Thoracic aorta (tissue), 2 donors: ENCODE results near the gene COLGALT1. TPM values are rescaled to one million over a fixed set of nuclear protein-coding genes. Genes with fewer than 3 reads are reported as not detected.
"Not testable (repeated sequence)": the region's sequence is repeated elsewhere in the genome, so short reads cannot be mapped to it uniquely, and the experiment has no call there.

ENCODE experiments used
- ATAC-seq: fragments of 150-250 bp; one replicate; pipeline ENCODE4 v1.8.0; 2017; ENCODE audit warnings: low read depth; ENCODE audit not compliant: insufficient number of reproducible peaks, low FRiP score
- DNase-seq: peaks from one replicate; pipeline ENCODE4 v3.0.0-alpha.2; 2020; ENCODE audit warnings: low spot score
- H3K27ac ChIP-seq, 2 donors: fragments of 200-600 bp; sonication (generic); 1 replicate in 1 of 2; 2 replicates in 1 of 2; pipeline ENCODE4 v1.5.1; 2016; ENCODE audit warnings: mild to moderate bottlenecking in 2 of 2, moderate library complexity in 2 of 2
- H3K27me3 ChIP-seq: fragments of 200-600 bp; sonication (generic); replicated peaks from 2 replicates; pipeline ENCODE4 v1.6.0; 2016; ENCODE audit warnings: mild to moderate bottlenecking; ENCODE audit not compliant: insufficient read depth
- H3K36me3 ChIP-seq: fragments of 200-600 bp; sonication (generic); one replicate; pipeline ENCODE4 v1.5.1; 2016
- H3K4me1 ChIP-seq, 2 donors: fragments of 200-600 bp; sonication (generic); 1 replicate in 1 of 2; 2 replicates in 1 of 2; pipeline versions ENCODE4 v1.5.1 to v1.6.0; 2016; ENCODE audit warnings: low read depth in 2 of 2, mild to moderate bottlenecking in 1 of 2; ENCODE audit not compliant: control insufficient read depth in 1 of 2
- H3K4me3 ChIP-seq: fragments of 200-600 bp; sonication (generic); 2 replicates; pipeline ENCODE4 v1.5.1; 2016; ENCODE audit warnings: mild to moderate bottlenecking
- H3K9me3 ChIP-seq: fragments of 200-600 bp; sonication (generic); 2 replicates; pipeline ENCODE4 v1.5.1; 2016
- total RNA-seq, 2 donors: library from RNA; depleted of rRNA; stranded (reverse); fragments of >200 nt; gene quantifications; one replicate each; pipeline versions ENCODE4 v1.1.0 to v1.2.3, GENCODE V29; 2016
- TF ChIP-seq, protein P1 (sequence below): fragments of 200-600 bp; sonication (generic); IDR thresholded peaks from one replicate; pipeline ENCODE4 v1.5.1; 2019; ENCODE audit warnings: antibody characterized with exemption

The COLGALT1 gene
- total RNA-seq, 2 donors from 2014 or later = 73.7 to 94.1 TPM

DNA sequence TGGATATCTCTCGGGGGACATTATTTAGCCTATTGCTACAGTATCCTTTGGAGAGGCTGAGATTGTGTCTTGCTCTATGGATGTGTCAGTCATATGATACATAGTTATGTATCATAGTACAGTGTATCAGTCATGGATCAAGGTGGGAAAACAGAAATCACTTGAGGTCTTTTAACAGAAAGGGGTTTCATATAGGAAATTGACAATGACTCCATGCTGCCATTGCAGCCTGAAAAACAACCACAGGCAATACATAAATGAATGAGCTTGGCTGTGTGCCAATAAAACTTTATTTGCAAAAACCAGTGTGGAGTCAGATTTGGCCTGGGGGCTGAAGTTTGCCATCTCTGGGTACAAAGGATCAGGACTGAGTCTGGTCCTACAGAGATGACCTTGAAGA lies 35.4 kb downstream of the COLGALT1 start:
- no peaks in the 10 kb centered on the region for H3K27me3 ChIP-seq
- DNase-seq (no peak), ATAC-seq (no peak)
- no peaks in the 10 kb centered on the region for H3K36me3 ChIP-seq
- TF ChIP-seq, protein P1, sequence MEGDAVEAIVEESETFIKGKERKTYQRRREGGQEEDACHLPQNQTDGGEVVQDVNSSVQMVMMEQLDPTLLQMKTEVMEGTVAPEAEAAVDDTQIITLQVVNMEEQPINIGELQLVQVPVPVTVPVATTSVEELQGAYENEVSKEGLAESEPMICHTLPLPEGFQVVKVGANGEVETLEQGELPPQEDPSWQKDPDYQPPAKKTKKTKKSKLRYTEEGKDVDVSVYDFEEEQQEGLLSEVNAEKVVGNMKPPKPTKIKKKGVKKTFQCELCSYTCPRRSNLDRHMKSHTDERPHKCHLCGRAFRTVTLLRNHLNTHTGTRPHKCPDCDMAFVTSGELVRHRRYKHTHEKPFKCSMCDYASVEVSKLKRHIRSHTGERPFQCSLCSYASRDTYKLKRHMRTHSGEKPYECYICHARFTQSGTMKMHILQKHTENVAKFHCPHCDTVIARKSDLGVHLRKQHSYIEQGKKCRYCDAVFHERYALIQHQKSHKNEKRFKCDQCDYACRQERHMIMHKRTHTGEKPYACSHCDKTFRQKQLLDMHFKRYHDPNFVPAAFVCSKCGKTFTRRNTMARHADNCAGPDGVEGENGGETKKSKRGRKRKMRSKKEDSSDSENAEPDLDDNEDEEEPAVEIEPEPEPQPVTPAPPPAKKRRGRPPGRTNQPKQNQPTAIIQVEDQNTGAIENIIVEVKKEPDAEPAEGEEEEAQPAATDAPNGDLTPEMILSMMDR = no peak
- no peak overlapping the region for H3K4me3 ChIP-seq
- no peaks in the 10 kb centered on the region for H3K9me3 ChIP-seq
- no peak overlapping the region for H3K27ac ChIP-seq
- no peaks in the 10 kb centered on the region for H3K4me1 ChIP-seq

DNA sequence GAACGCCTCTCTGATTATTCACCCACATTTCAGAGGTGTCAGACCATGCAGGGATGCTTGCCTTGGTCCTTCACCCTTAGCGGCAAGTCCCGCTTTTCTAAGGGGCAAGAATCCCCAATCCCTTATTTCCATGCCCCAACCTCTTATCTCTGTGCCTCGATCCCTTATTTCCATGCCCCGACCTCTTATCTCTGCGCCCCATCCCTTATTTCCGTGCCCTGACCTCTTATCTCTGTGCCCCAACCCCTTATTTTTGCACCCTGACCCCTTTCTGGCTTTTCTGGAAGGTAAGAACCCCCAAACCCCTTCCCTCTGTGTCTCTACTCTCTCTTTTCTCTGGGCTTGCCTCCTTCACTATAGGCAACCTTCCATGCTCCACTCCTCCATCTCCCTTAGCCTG lies 38.8 kb downstream of the COLGALT1 start:
- DNase-seq, H3K36me3 ChIP-seq, H3K4me3 ChIP-seq, ATAC-seq, H3K27ac ChIP-seq, H3K9me3 ChIP-seq, H3K27me3 ChIP-seq, H3K4me1 ChIP-seq: not testable (repeated sequence)

DNA sequence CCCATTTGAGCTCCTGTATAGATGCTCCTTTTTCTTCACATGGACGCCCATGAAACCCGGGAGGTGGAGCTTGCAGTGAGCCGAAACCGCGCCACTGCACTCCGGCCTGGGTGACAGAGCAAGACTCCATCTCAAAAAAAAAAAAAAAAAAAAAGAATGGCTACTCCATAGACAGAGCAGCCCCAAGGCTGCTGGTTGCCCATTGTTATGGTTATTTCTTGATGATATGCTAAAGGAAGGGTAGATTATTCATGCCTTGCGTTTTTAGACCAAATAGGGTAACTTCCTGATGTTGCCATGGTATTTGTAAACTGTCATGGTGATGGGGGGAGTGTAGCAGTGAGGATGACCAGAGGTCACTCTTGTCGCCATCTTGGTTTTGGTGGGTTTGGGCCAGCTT lies 42.6 kb downstream of the COLGALT1 start:
- H3K9me3 ChIP-seq, H3K36me3 ChIP-seq, H3K27ac ChIP-seq, H3K4me1 ChIP-seq, H3K27me3 ChIP-seq, H3K4me3 ChIP-seq, DNase-seq, ATAC-seq: not testable (repeated sequence)

DNA sequence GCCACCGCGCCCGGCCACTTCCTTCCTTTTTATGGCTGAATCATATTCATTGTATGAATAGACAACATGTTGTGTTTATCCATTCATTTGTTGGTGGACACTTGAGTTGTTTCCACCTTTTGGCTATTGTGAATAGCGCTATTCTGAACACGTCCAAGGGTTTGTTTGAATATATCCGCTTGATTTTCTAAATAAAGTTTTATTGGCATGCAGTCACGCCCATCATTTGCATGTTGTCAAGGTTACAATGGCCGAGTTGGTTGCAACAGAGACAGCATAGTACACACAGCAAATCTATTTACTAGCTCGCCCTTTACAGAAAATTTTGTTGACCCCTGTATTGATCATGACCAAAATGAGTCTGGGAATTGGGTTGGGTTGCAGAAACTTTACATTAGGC lies 43.5 kb downstream of the COLGALT1 start:
- TF ChIP-seq, protein P1 = no peak
- H3K9me3 ChIP-seq = no peaks in the 10 kb centered on the region

DNA sequence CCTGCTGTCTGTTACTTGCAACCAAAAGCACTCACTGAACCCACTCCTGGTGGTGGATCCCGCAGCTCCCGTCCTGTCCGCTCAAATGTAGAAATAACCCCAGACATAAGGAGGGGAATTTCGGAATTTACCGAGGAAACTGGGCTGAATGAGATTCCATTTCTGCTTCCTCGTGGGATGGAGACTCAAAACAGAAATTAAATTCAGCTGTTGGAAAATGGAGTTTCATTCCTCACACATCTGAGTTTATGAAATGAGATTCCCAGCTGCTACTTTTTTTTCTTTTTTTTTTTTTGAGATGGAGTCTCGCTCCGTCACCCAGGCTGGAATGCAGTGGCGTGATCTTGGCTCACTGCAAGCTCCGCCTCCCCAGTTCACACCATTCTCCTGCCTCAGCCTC lies 44.3 kb downstream of the COLGALT1 start:
- DNase-seq (no peak), ATAC-seq (no peak)
- H3K9me3 ChIP-seq = no peaks in the 10 kb centered on the region
- H3K4me1 ChIP-seq = no peaks in the 10 kb centered on the region
- H3K4me3 ChIP-seq = no peak overlapping the region
- no peak overlapping the region for H3K27ac ChIP-seq
- peaks cover 5% of the 10 kb centered on the region for H3K27me3 ChIP-seq
- TF ChIP-seq, protein P1 = no peak
- no peaks in the 10 kb centered on the region for H3K36me3 ChIP-seq

More for the DNA sequence above, 43.5 kb downstream of the COLGALT1 start:
- ATAC-seq (no peak), DNase-seq (no peak)
- H3K27me3 ChIP-seq = peaks cover 5% of the 10 kb centered on the region
- no peaks in the 10 kb centered on the region for H3K4me1 ChIP-seq
- H3K36me3 ChIP-seq = no peaks in the 10 kb centered on the region
- H3K4me3 ChIP-seq = no peak overlapping the region
- no peak overlapping the region for H3K27ac ChIP-seq

DNA sequence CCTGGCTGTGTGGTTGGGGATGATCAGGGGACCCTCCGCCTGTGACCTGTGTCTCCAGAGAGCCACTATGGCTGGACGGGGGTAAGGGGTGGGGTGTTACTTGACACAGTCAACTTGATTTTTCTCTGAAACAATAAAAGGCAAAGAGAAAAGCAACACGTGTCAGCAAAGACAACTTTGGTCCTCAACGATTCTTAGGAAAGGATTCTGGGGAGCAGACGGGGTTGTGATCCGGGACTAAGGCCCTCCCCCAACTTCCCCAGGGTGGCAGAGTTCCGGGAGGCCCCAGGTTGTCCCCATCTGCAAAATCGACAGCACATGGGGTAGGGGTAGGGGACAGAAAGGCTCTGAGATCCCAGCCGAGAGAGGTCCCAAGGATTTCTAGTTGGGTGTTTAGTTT lies 46.2 kb downstream of the COLGALT1 start:
- no peak for DNase-seq
- H3K4me3 ChIP-seq = no peak overlapping the region
- H3K27ac ChIP-seq = no peak overlapping the region
- H3K27me3 ChIP-seq = peaks cover 5% of the 10 kb centered on the region
- no peaks in the 10 kb centered on the region for H3K9me3 ChIP-seq
- TF ChIP-seq, protein P1 = no peak
- peaks cover 3 to 11% of the 10 kb centered on the region in 2 donors for H3K4me1 ChIP-seq
- H3K36me3 ChIP-seq = no peaks in the 10 kb centered on the region
- ATAC-seq = no peak
